Activated CD8-positive, alpha-beta memory T cell treated with anti-CD3 and anti-CD28 coated beads for 48 hours (primary cell): Measurements from ENCODE around the gene UGT2B28.
"Not testable (repeated sequence)": the region's sequence is repeated elsewhere in the genome, so short reads cannot be mapped to it uniquely, and the experiment has no call there.

Source experiments
- DNase-seq, 3 experiments: peaks; one replicate each; pipeline ENCODE4 v3.0.0-alpha.2; 2020; ENCODE audit warnings: low read depth in 2 of 3, low spot score in 2 of 3

Gene UGT2B28

GRCh38 chr4:69343114-69343513 is 62.8 kb downstream of the UGT2B28 start:
- not testable (repeated sequence) for DNase-seq

GRCh38 chr4:69343558-69344420 is 63.5 kb downstream of the UGT2B28 start:
- not testable (repeated sequence) for DNase-seq
